GM12892 (cell line): ENCODE measurements around the gene CCDC38.

Experiments used
- POLR2A ChIP-seq: IDR thresholded peaks from 2 replicates; pipeline ENCODE4 v1.6.1; 2011; ENCODE audit warnings: low read depth, low read length, control low read depth
- POLR2AphosphoS5 ChIP-seq: IDR thresholded peaks from 2 replicates; pipeline ENCODE4 v1.6.1; 2011; ENCODE audit warnings: low read depth, low read length, control low read depth
- TAF1 ChIP-seq: IDR thresholded peaks from 2 replicates; pipeline ENCODE4 v1.6.1; 2011; ENCODE audit warnings: low read depth, mild to moderate bottlenecking, control low read depth, low read length, borderline replicate concordance

DNA sequence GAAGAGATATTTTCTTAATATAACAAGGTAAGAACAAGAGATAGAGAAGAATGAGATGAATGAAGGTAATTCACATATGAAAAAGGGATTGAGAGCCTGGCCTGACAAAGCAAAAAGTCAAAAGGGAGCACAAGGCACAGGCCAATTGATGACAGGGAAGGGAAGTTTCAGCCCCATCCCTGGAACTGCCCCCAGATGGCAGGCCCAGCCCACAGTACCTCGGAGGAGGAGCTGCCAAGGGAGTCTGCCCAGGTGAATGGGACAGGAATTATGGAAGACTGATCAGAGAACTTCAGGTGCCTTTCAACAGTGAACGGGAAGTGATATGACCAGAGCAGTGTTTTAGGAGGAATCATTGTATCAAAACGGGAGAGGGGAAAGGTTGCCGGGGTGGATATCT lies 68.0 kb downstream of the CCDC38 start:
- TF ChIP-seq POLR2A (no peak; the same call in 1 of the 2 replicates), POLR2AphosphoS5 (peak; percentile 33; the same call in 1 of the 2 replicates), TAF1 (no peak)
